ENCODE data around the gene PGAM5. TPM values are rescaled to one million over a fixed set of nuclear protein-coding genes. Genes with fewer than 3 reads are reported as not detected.

PGAM5 gene
- total RNA-seq, 4 donors from 2014 or later, result 23.8 to 29.6 (median 26.1) TPM

DNA sequence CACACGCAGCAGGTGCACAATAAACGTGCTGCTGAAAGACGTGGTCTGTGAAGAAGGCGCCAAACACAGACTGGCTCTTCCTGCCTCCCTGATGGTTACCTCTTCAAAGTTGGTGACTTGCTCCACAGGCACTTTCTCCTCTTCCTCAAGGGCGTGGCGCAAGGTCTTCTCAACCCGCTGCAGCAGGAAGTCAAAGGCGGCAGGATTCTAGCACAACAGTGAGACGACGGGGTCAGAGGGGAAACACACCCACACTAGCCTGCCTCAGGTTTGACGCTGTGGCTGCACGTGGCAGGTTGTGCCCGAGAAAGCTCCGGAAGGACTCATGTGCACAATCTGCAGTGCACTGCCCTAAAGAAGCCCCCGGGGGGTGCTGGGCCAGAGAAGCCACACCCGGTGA is 38.5 kb upstream of the PGAM5 start:
- no peaks in the 10 kb centered on the region for H3K4me1 ChIP-seq
- H3K4me3 ChIP-seq, result no peak overlapping the region
- no peak overlapping the region for H3K27ac ChIP-seq
- no peak for TF ChIP-seq POLR2A (IDR thresholded peaks at IDR 0.05)
- no peak for TF ChIP-seq POLR2AphosphoS5 (IDR thresholded peaks at IDR 0.05)
- no peak for TF ChIP-seq EP300 (IDR thresholded peaks at IDR 0.05)
- TF ChIP-seq, protein P1, sequence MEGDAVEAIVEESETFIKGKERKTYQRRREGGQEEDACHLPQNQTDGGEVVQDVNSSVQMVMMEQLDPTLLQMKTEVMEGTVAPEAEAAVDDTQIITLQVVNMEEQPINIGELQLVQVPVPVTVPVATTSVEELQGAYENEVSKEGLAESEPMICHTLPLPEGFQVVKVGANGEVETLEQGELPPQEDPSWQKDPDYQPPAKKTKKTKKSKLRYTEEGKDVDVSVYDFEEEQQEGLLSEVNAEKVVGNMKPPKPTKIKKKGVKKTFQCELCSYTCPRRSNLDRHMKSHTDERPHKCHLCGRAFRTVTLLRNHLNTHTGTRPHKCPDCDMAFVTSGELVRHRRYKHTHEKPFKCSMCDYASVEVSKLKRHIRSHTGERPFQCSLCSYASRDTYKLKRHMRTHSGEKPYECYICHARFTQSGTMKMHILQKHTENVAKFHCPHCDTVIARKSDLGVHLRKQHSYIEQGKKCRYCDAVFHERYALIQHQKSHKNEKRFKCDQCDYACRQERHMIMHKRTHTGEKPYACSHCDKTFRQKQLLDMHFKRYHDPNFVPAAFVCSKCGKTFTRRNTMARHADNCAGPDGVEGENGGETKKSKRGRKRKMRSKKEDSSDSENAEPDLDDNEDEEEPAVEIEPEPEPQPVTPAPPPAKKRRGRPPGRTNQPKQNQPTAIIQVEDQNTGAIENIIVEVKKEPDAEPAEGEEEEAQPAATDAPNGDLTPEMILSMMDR (IDR thresholded peaks at IDR 0.05), result no peak
- H3K27me3 ChIP-seq, result no peaks in the 10 kb centered on the region
- peaks cover 0 to 100% of the 10 kb centered on the region in 2 donors for H3K36me3 ChIP-seq
- ATAC-seq, result no peak
- WGBS, 2 donors (ENCODE audit: low coverage in 1 of 2), result 70% methylated on average over 7 of the region's 16 CpGs; no CpG with 5 or more reads in 1 of the 2 donors
- no peaks in the 10 kb centered on the region for H3K9me3 ChIP-seq

DNA sequence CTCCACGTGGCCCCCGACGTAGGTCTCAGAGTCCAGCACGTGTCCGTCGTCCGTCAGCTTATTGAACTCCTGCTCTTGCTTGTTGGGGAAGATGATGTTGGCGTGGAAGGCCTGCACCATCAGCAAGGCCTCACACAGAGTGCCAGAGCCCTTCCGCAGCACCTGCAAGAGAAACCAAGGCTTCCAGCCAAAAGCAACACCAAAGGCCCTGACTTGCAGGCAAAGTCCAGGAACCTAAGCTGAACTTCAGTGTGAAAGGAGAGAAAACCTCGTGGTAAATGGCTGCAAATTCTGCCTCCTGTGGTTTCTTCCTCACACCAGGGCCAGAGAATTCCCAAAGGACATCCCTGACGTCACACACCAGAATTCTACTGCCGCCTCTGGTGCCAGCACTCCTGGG is 38.0 kb upstream of the PGAM5 start:
- no peaks in the 10 kb centered on the region for H3K9me3 ChIP-seq
- TF ChIP-seq, protein P1 (IDR thresholded peaks at IDR 0.05), result no peak
- TF ChIP-seq POLR2A (IDR thresholded peaks at IDR 0.05), result no peak
- TF ChIP-seq POLR2AphosphoS5 (IDR thresholded peaks at IDR 0.05), result no peak
- no peak for TF ChIP-seq EP300 (IDR thresholded peaks at IDR 0.05)
- H3K4me1 ChIP-seq, result no peaks in the 10 kb centered on the region
- H3K27ac ChIP-seq, result no peak overlapping the region
- ATAC-seq, result no peak
- peaks cover 0 to 100% of the 10 kb centered on the region in 2 donors for H3K36me3 ChIP-seq
- no peak overlapping the region for H3K4me3 ChIP-seq
- no peaks in the 10 kb centered on the region for H3K27me3 ChIP-seq
- WGBS, 2 donors (ENCODE audit: low coverage in 1 of 2), result 72 to 84% methylated on average over 3 to 10 of the region's 12 CpGs

DNA sequence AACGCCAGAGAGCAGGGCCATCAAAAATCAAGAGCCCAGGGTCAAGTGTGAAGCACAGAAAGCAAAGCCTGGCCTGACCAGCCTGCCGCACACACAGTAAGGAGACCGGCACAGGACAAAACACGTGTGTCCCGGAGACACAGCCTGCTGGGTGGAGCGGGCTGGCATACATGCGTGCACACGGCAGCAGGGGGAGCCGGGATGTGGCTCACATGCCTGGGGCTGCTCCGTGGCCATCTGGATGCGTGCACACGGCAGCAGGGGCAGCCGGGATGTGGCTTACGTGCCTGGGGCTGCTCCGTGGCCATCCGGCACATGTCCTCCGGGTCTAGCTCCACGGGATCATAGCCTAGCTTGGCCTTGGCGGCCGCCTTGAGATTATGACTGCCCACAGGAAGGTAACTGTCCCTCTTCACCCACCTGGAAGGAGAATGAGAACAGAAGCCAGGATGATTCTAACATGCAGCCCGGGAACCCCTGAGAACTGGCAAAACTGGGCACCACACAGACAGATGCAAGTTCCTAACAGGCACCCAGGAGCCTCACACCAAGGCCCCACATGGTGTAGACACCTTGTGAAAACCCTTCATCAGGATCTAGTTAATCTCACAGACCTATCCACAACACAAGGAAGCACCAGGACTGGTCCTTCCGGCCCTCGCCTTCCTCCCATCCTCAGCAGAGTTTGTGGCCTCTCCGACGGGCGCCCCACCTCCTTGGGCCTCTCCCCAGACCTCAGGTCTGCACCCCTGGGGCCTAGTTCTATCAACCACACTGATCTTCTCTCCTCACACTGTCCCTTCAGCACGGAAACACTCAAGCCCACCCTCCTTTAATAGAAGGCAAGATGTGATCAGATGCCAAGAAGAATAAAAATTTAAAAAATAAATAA is 37.1 kb upstream of the PGAM5 start:
- no peaks in the 10 kb centered on the region for H3K9me3 ChIP-seq
- ATAC-seq, result no peak
- 81 to 94% methylated on average over 12 to 14 of the region's 27 CpGs for WGBS, 2 donors (ENCODE audit: low coverage in 1 of 2)
- no peak overlapping the region for H3K27ac ChIP-seq
- no peak overlapping the region for H3K4me3 ChIP-seq
- peaks cover 0 to 100% of the 10 kb centered on the region in 2 donors for H3K36me3 ChIP-seq
- no peaks in the 10 kb centered on the region for H3K27me3 ChIP-seq
- no peaks in the 10 kb centered on the region for H3K4me1 ChIP-seq
- TF ChIP-seq, protein P1 (IDR thresholded peaks at IDR 0.05), result no peak
- TF ChIP-seq POLR2AphosphoS5 (IDR thresholded peaks at IDR 0.05) (no peak), EP300 (IDR thresholded peaks at IDR 0.05) (no peak), POLR2A (IDR thresholded peaks at IDR 0.05) (no peak)

DNA sequence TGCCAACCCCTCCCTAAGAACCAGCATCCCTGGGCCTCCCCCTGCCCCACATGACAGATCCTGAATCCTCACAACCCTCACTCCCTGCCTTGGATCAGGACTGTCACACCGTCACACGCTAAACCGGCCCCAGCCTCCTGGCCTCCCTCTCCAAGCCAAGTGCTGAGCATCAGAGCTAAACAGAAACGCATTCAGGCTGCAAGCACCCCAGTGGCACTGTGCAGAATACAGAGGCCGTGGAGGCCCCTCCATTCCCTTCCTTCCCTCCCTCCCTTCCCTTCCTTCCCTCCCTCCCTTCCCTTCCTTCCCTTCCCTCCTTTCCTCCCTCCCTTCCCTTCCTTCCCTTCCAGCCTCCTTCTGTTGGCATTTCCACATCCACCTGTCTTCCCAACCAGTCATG is 36.1 kb upstream of the PGAM5 start:
- H3K4me3 ChIP-seq, result no peak overlapping the region
- TF ChIP-seq POLR2A (IDR thresholded peaks at IDR 0.05) (no peak), EP300 (IDR thresholded peaks at IDR 0.05) (no peak), POLR2AphosphoS5 (IDR thresholded peaks at IDR 0.05) (no peak)
- TF ChIP-seq, protein P1 (IDR thresholded peaks at IDR 0.05), result no peak
- no peaks in the 10 kb centered on the region for H3K9me3 ChIP-seq
- no peaks in the 10 kb centered on the region for H3K4me1 ChIP-seq
- H3K27me3 ChIP-seq, result no peaks in the 10 kb centered on the region
- no peak for ATAC-seq
- H3K27ac ChIP-seq, result no peak overlapping the region
- WGBS, 2 donors (ENCODE audit: low coverage in 1 of 2), result 96 to 100% methylated on average over 4 to 5 of the region's 5 CpGs
- H3K36me3 ChIP-seq, result peaks cover 0 to 100% of the 10 kb centered on the region in 2 donors

Data from gastroesophageal sphincter (tissue), 4 donors.